ENCODE measurements around the gene IQGAP2.

Gene IQGAP2

DNA sequence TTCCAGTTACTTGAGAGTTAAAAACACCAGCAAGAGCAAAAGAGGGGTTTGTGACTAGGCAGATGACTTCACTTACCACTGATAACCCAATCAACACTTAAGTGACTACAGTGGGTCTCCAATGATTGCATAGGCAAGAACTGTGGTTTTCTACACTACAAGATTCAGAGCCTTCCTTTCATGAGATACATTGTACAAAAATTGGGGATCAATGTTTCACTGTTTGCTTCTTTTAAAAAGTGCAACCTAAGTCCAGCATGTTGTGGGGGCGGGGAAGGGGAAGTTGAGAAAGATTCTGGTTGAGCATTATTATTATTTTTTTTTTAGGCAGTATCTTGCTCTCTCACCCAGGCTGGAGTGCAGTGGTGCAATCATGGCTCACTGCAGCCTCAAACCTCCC, 3.6 kb downstream of the IQGAP2 start:
- WGBS (ENCODE audit: extremely low coverage, insufficient coverage, insufficient read length), result no CpG with 5 or more reads among the region's 1 CpG
- Histone ChIP-seq H3K27me3 (ENCODE audit: insufficient read depth, low read length) (no peaks in the 10 kb centered on the region), H2BK12ac (ENCODE audit: low read length) (no peak overlapping the region), H3K4ac (ENCODE audit: low read depth, low read length) (no peak overlapping the region), H3K9ac (ENCODE audit: low read length) (no peak overlapping the region), H4K91ac (ENCODE audit: low read depth, low read length) (no peak overlapping the region), H4K8ac (ENCODE audit: low read depth, low read length) (no peak overlapping the region), H3K36me3 (ENCODE audit: control insufficient read depth in 1 of 2, insufficient read depth in 2 of 2, low read length in 2 of 2) (no peaks in the 10 kb centered on the region), H2BK120ac (ENCODE audit: insufficient read depth, low read length, poor library complexity) (no peak overlapping the region), H3K14ac (ENCODE audit: low read length) (no peak overlapping the region), H4K12ac (ENCODE audit: low read depth, low read length) (no peak overlapping the region), H3K27ac (ENCODE audit: low read depth, low read length) (no peak overlapping the region), H3K79me1 (ENCODE audit: low read length) (no peaks in the 10 kb centered on the region), H3K23ac (ENCODE audit: low read length) (no peak overlapping the region), H3K4me3 (ENCODE audit: low read depth, low read length) (no peak overlapping the region), H2BK5ac (ENCODE audit: low read depth, low read length, poor library complexity) (no peak overlapping the region), H3K4me1 (ENCODE audit: control insufficient read depth in 1 of 2, insufficient read depth in 2 of 2, low read length in 2 of 2) (no peaks in the 10 kb centered on the region), H2AFZ (ENCODE audit: insufficient read depth, low read length, poor library complexity) (no peak overlapping the region), H3K79me2 (ENCODE audit: control insufficient read depth, insufficient read depth, low read length, poor library complexity) (no peaks in the 10 kb centered on the region), H2AK5ac (ENCODE audit: low read length) (no peak overlapping the region), H3K18ac (ENCODE audit: low read length) (no peak overlapping the region), H3K9me3 (ENCODE audit: insufficient read depth, low read depth, low read length) (peaks cover 5% of the 10 kb centered on the region), H3K4me2 (ENCODE audit: low read length) (no peak overlapping the region)
- DNase-seq, result no peak

DNA sequence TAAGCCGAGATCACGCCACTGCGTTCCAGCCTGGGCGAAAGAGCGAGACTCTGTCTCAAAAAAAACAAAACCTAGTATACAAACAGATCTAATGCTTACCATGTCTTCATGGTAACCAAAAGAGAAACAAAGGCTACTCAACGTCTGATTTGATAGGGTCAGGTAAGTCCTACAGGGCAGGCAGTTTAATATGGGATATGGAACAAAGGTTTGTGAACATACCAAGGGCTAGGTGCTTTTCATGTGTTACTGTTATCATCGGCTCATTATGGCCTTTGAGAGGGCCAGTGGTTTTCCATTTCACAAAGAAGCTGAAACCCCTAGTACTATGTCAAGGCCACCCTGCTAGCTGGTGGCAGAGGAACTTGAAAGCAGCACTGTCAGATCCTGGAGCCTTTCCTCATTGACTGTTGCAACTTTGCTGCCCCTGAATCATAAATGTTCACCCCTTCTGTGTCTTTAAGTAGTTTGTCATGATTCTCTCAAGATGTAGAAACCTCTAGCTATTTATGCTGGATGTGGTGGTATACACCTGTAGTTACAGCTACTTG, 5.1 kb downstream of the IQGAP2 start:
- no peaks in the 10 kb centered on the region for H3K79me2 ChIP-seq (ENCODE audit: control insufficient read depth, insufficient read depth, low read length, poor library complexity)
- no peak overlapping the region for H3K23ac ChIP-seq (ENCODE audit: low read length)
- no peak overlapping the region for H3K4me3 ChIP-seq (ENCODE audit: low read depth, low read length)
- no peak overlapping the region for H3K4me2 ChIP-seq (ENCODE audit: low read length)
- DNase-seq, result no peak
- no peak overlapping the region for H3K9ac ChIP-seq (ENCODE audit: low read length)
- no peak overlapping the region for H4K8ac ChIP-seq (ENCODE audit: low read depth, low read length)
- H3K79me1 ChIP-seq (ENCODE audit: low read length), result no peaks in the 10 kb centered on the region
- H2BK5ac ChIP-seq (ENCODE audit: low read depth, low read length, poor library complexity), result no peak overlapping the region
- H3K4me1 ChIP-seq (ENCODE audit: control insufficient read depth in 1 of 2, insufficient read depth in 2 of 2, low read length in 2 of 2), result no peaks in the 10 kb centered on the region
- H2AFZ ChIP-seq (ENCODE audit: insufficient read depth, low read length, poor library complexity), result no peak overlapping the region
- H3K9me3 ChIP-seq (ENCODE audit: insufficient read depth, low read depth, low read length), result peaks cover 5% of the 10 kb centered on the region
- no CpG with 5 or more reads among the region's 7 CpGs for WGBS (ENCODE audit: extremely low coverage, insufficient coverage, insufficient read length)
- H3K27me3 ChIP-seq (ENCODE audit: insufficient read depth, low read length), result no peaks in the 10 kb centered on the region
- H3K36me3 ChIP-seq (ENCODE audit: control insufficient read depth in 1 of 2, insufficient read depth in 2 of 2, low read length in 2 of 2), result no peaks in the 10 kb centered on the region
- H3K14ac ChIP-seq (ENCODE audit: low read length), result no peak overlapping the region
- H3K4ac ChIP-seq (ENCODE audit: low read depth, low read length), result no peak overlapping the region
- H4K91ac ChIP-seq (ENCODE audit: low read depth, low read length), result no peak overlapping the region
- no peak overlapping the region for H2AK5ac ChIP-seq (ENCODE audit: low read length)
- no peak overlapping the region for H3K18ac ChIP-seq (ENCODE audit: low read length)
- no peak overlapping the region for H4K12ac ChIP-seq (ENCODE audit: low read depth, low read length)
- no peak overlapping the region for H3K27ac ChIP-seq (ENCODE audit: low read depth, low read length)
- H2BK12ac ChIP-seq (ENCODE audit: low read length), result no peak overlapping the region
- H2BK120ac ChIP-seq (ENCODE audit: insufficient read depth, low read length, poor library complexity), result no peak overlapping the region

DNA sequence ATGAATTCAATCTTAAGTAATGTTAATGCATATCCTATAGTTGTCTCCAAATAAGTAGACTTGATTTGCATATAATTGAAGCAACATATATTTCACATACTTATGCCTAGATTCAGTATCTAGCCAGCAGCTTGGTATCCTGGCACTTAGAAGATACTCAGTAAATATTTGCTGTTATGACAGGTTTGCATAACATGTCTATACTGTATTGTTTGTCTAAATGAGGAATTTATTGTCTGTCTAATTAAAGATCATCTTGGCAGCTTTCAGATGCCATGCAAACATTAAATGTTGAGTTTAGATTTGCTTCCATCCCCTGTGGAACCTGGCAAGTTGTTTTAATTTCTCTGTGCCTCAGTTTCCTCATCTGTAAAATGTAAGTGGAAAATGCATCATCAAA, 9.4 kb downstream of the IQGAP2 start:
- Histone ChIP-seq H2AK5ac (ENCODE audit: low read length) (no peak overlapping the region), H3K79me1 (ENCODE audit: low read length) (no peaks in the 10 kb centered on the region), H3K14ac (ENCODE audit: low read length) (no peak overlapping the region), H3K27ac (ENCODE audit: low read depth, low read length) (no peak overlapping the region), H2AFZ (ENCODE audit: insufficient read depth, low read length, poor library complexity) (no peak overlapping the region), H3K79me2 (ENCODE audit: control insufficient read depth, insufficient read depth, low read length, poor library complexity) (no peaks in the 10 kb centered on the region), H3K9ac (ENCODE audit: low read length) (no peak overlapping the region), H3K23ac (ENCODE audit: low read length) (no peak overlapping the region), H3K4me1 (ENCODE audit: control insufficient read depth in 1 of 2, insufficient read depth in 2 of 2, low read length in 2 of 2) (no peaks in the 10 kb centered on the region), H2BK12ac (ENCODE audit: low read length) (no peak overlapping the region), H3K9me3 (ENCODE audit: insufficient read depth, low read depth, low read length) (no peaks in the 10 kb centered on the region), H3K4me3 (ENCODE audit: low read depth, low read length) (no peak overlapping the region), H2BK5ac (ENCODE audit: low read depth, low read length, poor library complexity) (no peak overlapping the region), H4K12ac (ENCODE audit: low read depth, low read length) (no peak overlapping the region), H2BK120ac (ENCODE audit: insufficient read depth, low read length, poor library complexity) (no peak overlapping the region), H3K36me3 (ENCODE audit: control insufficient read depth in 1 of 2, insufficient read depth in 2 of 2, low read length in 2 of 2) (no peaks in the 10 kb centered on the region), H3K4ac (ENCODE audit: low read depth, low read length) (no peak overlapping the region), H3K27me3 (ENCODE audit: insufficient read depth, low read length) (no peaks in the 10 kb centered on the region), H4K91ac (ENCODE audit: low read depth, low read length) (no peak overlapping the region), H3K18ac (ENCODE audit: low read length) (no peak overlapping the region), H3K4me2 (ENCODE audit: low read length) (no peak overlapping the region), H4K8ac (ENCODE audit: low read depth, low read length) (no peak overlapping the region)
- DNase-seq, result no peak

DNA sequence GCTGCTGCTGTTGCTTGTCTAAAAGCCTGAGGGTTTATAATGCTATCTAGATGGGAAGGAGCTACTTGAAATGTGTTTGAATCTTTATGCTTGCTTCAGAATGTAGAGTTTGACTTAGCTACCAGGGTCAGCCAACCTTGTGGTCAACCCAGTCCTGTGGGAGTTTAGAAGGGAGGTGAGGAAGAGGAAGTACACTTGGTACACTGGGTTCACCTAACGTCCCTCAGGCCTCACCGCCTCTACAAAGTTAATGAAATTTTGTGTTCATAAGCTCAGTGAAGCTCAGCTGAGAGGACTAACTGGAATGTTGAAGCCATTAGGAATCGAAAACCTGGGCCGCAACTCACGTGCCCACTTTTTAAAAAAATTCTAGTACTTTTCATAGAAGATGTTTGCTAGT, 10.7 kb downstream of the IQGAP2 start:
- H4K8ac ChIP-seq (ENCODE audit: low read depth, low read length), result no peak overlapping the region
- no peak overlapping the region for H3K27ac ChIP-seq (ENCODE audit: low read depth, low read length)
- H3K14ac ChIP-seq (ENCODE audit: low read length), result no peak overlapping the region
- no peak overlapping the region for H3K4ac ChIP-seq (ENCODE audit: low read depth, low read length)
- no peak overlapping the region for H3K18ac ChIP-seq (ENCODE audit: low read length)
- H3K9me3 ChIP-seq (ENCODE audit: insufficient read depth, low read depth, low read length), result no peaks in the 10 kb centered on the region
- H2BK12ac ChIP-seq (ENCODE audit: low read length), result no peak overlapping the region
- no peak overlapping the region for H3K4me2 ChIP-seq (ENCODE audit: low read length)
- H3K27me3 ChIP-seq (ENCODE audit: insufficient read depth, low read length), result no peaks in the 10 kb centered on the region
- H3K79me1 ChIP-seq (ENCODE audit: low read length), result no peaks in the 10 kb centered on the region
- H2AFZ ChIP-seq (ENCODE audit: insufficient read depth, low read length, poor library complexity), result no peak overlapping the region
- H3K79me2 ChIP-seq (ENCODE audit: control insufficient read depth, insufficient read depth, low read length, poor library complexity), result no peaks in the 10 kb centered on the region
- H3K4me3 ChIP-seq (ENCODE audit: low read depth, low read length), result no peak overlapping the region
- no peak overlapping the region for H4K91ac ChIP-seq (ENCODE audit: low read depth, low read length)
- H3K4me1 ChIP-seq (ENCODE audit: control insufficient read depth in 1 of 2, insufficient read depth in 2 of 2, low read length in 2 of 2), result no peaks in the 10 kb centered on the region
- H2BK120ac ChIP-seq (ENCODE audit: insufficient read depth, low read length, poor library complexity), result no peak overlapping the region
- H2AK5ac ChIP-seq (ENCODE audit: low read length), result no peak overlapping the region
- H2BK5ac ChIP-seq (ENCODE audit: low read depth, low read length, poor library complexity), result no peak overlapping the region
- no peak for DNase-seq
- no peak overlapping the region for H3K9ac ChIP-seq (ENCODE audit: low read length)
- no CpG with 5 or more reads among the region's 5 CpGs for WGBS (ENCODE audit: extremely low coverage, insufficient coverage, insufficient read length)
- peak overlapping the region; percentile 64 for H3K23ac ChIP-seq (ENCODE audit: low read length)
- H4K12ac ChIP-seq (ENCODE audit: low read depth, low read length), result no peak overlapping the region
- H3K36me3 ChIP-seq (ENCODE audit: control insufficient read depth in 1 of 2, insufficient read depth in 2 of 2, low read length in 2 of 2), result no peaks in the 10 kb centered on the region

All from trophoblast cell (in vitro differentiated cells and primary cell).